22Rv1 (cell line): ENCODE data around the gene MYCBP.

ENCODE experiments used
- ZFX ChIP-seq: fragments of 450-650 bp; IDR thresholded peaks from 2 replicates; pipeline ENCODE4 v1.6.1; 2017; ENCODE audit warnings: antibody characterized with exemption, borderline replicate concordance
- TF ChIP-seq, protein P1 (sequence below): fragments of 450-650 bp; IDR thresholded peaks from 2 replicates; pipeline ENCODE4 v1.5.1; 2017; ENCODE audit warnings: mild to moderate bottlenecking

DNA sequence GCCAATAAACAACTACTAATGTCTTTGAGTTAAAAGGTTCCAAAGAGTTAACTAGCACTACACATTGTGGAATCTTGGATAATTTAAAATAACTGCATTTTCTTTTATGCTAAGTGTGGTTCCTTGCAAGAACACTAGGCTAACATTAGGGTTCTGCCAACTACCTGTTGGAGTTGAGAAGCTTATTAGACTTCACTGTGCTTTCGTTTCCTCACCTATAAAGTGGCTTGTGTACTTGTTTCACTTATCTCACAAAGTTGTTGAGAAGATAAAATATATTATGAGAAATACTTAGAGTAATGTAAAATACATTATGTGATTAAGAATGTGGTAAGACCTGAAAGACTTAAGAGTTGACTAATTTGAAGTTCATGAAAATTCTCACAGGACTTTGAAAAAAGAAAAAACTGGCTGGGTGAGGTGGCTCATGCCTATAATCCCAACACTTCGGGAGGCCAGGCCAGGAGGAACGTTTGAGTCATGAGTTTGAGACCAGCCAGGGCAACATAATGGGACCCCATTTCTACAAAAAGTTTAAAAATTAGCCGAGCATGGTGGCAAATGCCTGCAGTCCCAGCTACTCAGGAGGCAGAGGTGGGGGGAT lies 7.9 kb downstream of the MYCBP start:
- TF ChIP-seq, protein P1, sequence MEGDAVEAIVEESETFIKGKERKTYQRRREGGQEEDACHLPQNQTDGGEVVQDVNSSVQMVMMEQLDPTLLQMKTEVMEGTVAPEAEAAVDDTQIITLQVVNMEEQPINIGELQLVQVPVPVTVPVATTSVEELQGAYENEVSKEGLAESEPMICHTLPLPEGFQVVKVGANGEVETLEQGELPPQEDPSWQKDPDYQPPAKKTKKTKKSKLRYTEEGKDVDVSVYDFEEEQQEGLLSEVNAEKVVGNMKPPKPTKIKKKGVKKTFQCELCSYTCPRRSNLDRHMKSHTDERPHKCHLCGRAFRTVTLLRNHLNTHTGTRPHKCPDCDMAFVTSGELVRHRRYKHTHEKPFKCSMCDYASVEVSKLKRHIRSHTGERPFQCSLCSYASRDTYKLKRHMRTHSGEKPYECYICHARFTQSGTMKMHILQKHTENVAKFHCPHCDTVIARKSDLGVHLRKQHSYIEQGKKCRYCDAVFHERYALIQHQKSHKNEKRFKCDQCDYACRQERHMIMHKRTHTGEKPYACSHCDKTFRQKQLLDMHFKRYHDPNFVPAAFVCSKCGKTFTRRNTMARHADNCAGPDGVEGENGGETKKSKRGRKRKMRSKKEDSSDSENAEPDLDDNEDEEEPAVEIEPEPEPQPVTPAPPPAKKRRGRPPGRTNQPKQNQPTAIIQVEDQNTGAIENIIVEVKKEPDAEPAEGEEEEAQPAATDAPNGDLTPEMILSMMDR, result no peak
- no peak for TF ChIP-seq ZFX
